ENCODE measurements around the gene CFAP299.

Gene CFAP299

DNA sequence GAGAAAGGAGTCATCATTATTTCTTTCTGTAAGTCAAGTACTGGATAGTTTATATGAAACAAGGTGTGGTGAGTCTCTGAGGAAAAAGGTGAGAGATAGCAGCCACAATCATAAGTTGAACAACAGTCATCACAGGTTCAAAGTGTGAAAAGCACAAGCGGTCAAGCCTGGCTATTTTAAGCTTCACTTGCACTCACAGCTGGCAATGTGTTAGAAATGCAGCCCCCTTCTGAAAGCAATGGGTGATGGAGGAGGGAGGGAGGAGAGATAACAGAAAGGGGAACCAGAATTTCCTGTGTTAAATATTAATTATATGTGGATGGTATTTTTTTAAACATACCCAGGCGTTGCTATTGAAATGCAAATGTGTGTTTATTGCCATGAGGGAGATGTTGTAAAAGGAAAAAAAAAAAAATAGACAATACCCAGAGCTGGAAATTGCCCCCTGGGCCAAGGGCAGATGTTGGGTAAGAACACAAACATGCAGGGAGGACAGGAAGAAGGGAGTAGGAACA lies 668.1 kb downstream of the CFAP299 start:
- H3K36me3 Mint-ChIP-seq (ENCODE audit: low read depth): no peaks in the 10 kb centered on the region
- no peak overlapping the region for H3K27ac Mint-ChIP-seq
- H3K9me3 Mint-ChIP-seq: no peaks in the 10 kb centered on the region
- peaks cover 11% of the 10 kb centered on the region for H3K27me3 Mint-ChIP-seq
- no peaks in the 10 kb centered on the region for H3K4me1 Mint-ChIP-seq (ENCODE audit: low read depth)
- H3K4me3 Mint-ChIP-seq: no peak overlapping the region
- DNase-seq: no peak

DNA sequence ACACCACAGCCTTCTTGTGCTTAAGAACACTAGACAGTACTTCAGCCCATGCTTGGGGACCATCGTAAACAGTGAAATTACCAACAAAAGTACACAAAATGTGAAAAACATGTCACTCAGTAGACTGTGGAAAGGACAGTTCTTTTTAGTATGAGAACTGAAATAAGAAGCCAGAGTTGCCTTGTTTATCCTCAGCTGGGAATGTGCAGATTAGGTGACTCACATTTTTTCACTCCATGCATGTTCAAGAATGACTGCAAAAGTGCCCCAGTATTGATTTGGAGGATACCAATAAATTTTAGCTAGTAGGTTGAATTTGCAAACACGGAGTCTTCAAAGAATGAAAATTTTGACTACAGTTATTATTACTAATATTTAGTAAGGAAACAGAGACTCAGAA lies 671.9 kb downstream of the CFAP299 start:
- Mint-ChIP-seq H3K4me3 (no peak overlapping the region), H3K27ac (no peak overlapping the region), H3K9me3 (no peaks in the 10 kb centered on the region)

More for the DNA sequence above, 671.9 kb downstream of the CFAP299 start:
- Mint-ChIP-seq H3K4me1 (ENCODE audit: low read depth) (no peaks in the 10 kb centered on the region), H3K27me3 (peaks cover 11% of the 10 kb centered on the region), H3K36me3 (ENCODE audit: low read depth) (no peaks in the 10 kb centered on the region)
- no peak for DNase-seq
